Neutrophil (primary cell): ENCODE results near the gene FABP6.
"Not testable (repeated sequence)": the region's sequence is repeated elsewhere in the genome, so short reads cannot be mapped to it uniquely, and the experiment has no call there.

Source experiments
- H3K27ac ChIP-seq: fragments of 200-600 bp; sonication (generic); 2 replicates; pipeline ENCODE4 v1.5.1; 2016; ENCODE audit warnings: mild to moderate bottlenecking, moderate library complexity
- H3K27me3 ChIP-seq: fragments of 200-600 bp; sonication (generic); 2 replicates; pipeline ENCODE4 v1.6.0; 2016; ENCODE audit warnings: mild to moderate bottlenecking
- H3K36me3 ChIP-seq: fragments of 200-600 bp; sonication (generic); 2 replicates; pipeline ENCODE4 v1.5.1; 2017
- H3K4me1 ChIP-seq, 2 experiments: fragments of 200-600 bp in 1 of 2; sonication (generic) in 1 of 2; 1 replicate in 1 of 2; 2 replicates in 1 of 2; pipeline versions ENCODE4 v1.5.1 to v1.6.1; 2013 to 2016; ENCODE audit warnings: low read depth in 1 of 2, low read length in 1 of 2, mild to moderate bottlenecking in 1 of 2, moderate library complexity in 1 of 2; ENCODE audit not compliant: control insufficient read depth in 1 of 2, insufficient read depth in 1 of 2
- H3K4me3 ChIP-seq, 2 experiments: fragments of 200-600 bp in 1 of 2; sonication (generic) in 1 of 2; 1 replicate in 1 of 2; 2 replicates in 1 of 2; pipeline ENCODE4 v1.5.1; 2013 to 2016; ENCODE audit warnings: low read depth in 1 of 2, low read length in 1 of 2, mild to moderate bottlenecking in 1 of 2, moderate library complexity in 1 of 2
- H3K9me3 ChIP-seq: fragments of 200-600 bp; sonication (generic); 2 replicates; pipeline ENCODE4 v1.5.1; 2016
- CTCF ChIP-seq: fragments of 200-600 bp; sonication (generic); IDR thresholded peaks from 2 replicates; pipeline ENCODE4 v1.5.1; 2016; ENCODE audit warnings: antibody characterized with exemption

The FABP6 gene

DNA sequence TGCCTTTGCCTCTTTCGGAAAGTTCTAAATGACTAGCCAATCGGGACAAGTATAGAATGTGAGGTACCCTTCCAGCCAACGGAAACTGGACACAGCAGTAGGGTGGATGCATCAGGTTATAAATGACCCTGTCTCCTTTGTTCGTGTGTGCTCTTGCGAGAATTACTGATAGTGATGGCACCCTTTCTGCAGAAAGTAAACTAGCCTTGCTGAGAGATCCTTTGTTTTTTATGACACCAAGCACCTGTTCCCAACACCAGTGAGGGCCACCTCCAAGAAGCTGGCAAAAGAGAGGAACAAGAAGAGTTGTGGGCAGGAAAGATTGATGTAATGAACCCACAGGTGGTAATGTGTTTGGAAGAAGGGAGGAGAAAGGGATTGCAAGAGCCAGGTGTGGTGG is 42.8 kb upstream of the FABP6 start:
- Histone ChIP-seq H3K27me3 (peaks cover 20% of the 10 kb centered on the region), H3K27ac (no peak overlapping the region), H3K4me3 (no peak overlapping the region), H3K4me1 (peaks cover 4 to 8% of the 10 kb centered on the region in 2 experiments), H3K9me3 (no peaks in the 10 kb centered on the region), H3K36me3 (no peaks in the 10 kb centered on the region)
- no peak for TF ChIP-seq CTCF

GRCh38 chr5:160187091-160187490 is 42.2 kb upstream of the FABP6 start:
- Histone ChIP-seq H3K9me3 (no peaks in the 10 kb centered on the region), H3K36me3 (no peaks in the 10 kb centered on the region), H3K4me1 (peaks cover 4 to 8% of the 10 kb centered on the region in 2 experiments), H3K4me3 (no peak overlapping the region), H3K27me3 (peaks cover 20% of the 10 kb centered on the region), H3K27ac (no peak overlapping the region)
- no peak for TF ChIP-seq CTCF

- Histone ChIP-seq H3K9me3 (no peaks in the 10 kb centered on the region), H3K36me3 (no peaks in the 10 kb centered on the region), H3K4me1 (peaks cover 4 to 8% of the 10 kb centered on the region in 2 experiments), H3K27ac (no peak overlapping the region), H3K4me3 (peak overlapping the region in 1 of 2 experiments; percentile 43), H3K27me3 (peaks cover 20% of the 10 kb centered on the region)
- no peak for TF ChIP-seq CTCF
Observed at GRCh38 chr5:160188141-160189015, 40.9 kb upstream of the FABP6 start.

GRCh38 chr5:160192424-160192823 is 36.9 kb upstream of the FABP6 start:
- peaks cover 4 to 8% of the 10 kb centered on the region in 2 experiments for H3K4me1 ChIP-seq
- TF ChIP-seq CTCF = no peak
- no peak overlapping the region for H3K27ac ChIP-seq
- H3K36me3 ChIP-seq = no peaks in the 10 kb centered on the region
- H3K9me3 ChIP-seq = no peaks in the 10 kb centered on the region
- H3K4me3 ChIP-seq = no peak overlapping the region
- peaks cover 23% of the 10 kb centered on the region for H3K27me3 ChIP-seq

GRCh38 chr5:160193076-160193475 is 36.2 kb upstream of the FABP6 start:
- not testable (repeated sequence) for H3K9me3 ChIP-seq, H3K4me3 ChIP-seq, H3K27ac ChIP-seq, H3K4me1 ChIP-seq, H3K36me3 ChIP-seq
- H3K27me3 ChIP-seq = peaks cover 24% of the 10 kb centered on the region

DNA sequence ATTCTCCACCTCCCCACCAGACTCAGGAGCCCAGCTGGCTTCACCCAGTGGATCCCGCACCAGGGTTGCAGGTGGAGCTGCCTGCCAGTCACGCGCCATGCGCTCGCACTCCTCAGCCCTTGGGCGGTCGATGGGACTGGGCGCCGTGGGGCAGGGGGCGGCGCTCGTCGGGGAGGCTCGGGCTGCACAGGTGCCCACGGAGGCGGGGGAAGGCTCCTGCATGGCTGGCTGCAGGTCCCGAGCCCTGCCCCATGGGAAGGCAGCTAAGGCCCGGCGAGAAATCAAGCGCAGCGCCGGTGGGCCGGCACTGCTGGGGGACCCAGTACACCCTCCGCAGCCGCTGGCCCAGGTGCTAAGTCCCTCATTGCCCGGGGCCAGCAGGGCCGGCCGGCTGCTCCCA is 35.5 kb upstream of the FABP6 start:
- H3K9me3 ChIP-seq, H3K4me3 ChIP-seq, H3K27ac ChIP-seq, H3K4me1 ChIP-seq, H3K36me3 ChIP-seq: not testable (repeated sequence)
- peaks cover 24% of the 10 kb centered on the region for H3K27me3 ChIP-seq
